Hematopoietic multipotent progenitor cell treated with erythropoietin and hydrocortisone succinate and interleukin-3 and kit ligand, for 15 days (in vitro differentiated cells): ENCODE results near the gene YWHAB.
"Not testable (repeated sequence)": the region's sequence is repeated elsewhere in the genome, so short reads cannot be mapped to it uniquely, and the experiment has no call there.

Experiments used
- DNase-seq: peaks from one replicate; pipeline ENCODE4 v3.0.0-alpha.2; 2015; ENCODE audit warnings: low spot score

YWHAB gene

DNA sequence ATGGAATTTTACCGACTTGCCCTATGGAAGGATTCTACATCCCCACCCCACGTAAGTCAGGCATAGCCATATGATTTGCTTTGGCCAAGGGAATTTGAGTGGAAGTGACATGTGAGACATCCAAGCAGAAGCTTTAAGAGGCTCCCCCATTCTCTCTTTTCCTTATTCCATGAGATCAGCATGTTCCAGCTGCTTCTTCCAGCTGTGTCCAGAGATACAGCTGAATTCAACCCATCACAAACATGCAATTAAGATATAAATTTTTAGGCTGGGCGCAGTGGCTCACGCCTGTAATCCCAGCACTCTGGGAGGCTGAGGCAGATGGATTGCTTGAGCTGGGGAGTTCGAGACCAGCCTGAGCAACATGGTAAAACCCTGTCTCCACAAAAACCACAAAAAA lies 16.0 kb upstream of the YWHAB start:
- no peak for DNase-seq

DNA sequence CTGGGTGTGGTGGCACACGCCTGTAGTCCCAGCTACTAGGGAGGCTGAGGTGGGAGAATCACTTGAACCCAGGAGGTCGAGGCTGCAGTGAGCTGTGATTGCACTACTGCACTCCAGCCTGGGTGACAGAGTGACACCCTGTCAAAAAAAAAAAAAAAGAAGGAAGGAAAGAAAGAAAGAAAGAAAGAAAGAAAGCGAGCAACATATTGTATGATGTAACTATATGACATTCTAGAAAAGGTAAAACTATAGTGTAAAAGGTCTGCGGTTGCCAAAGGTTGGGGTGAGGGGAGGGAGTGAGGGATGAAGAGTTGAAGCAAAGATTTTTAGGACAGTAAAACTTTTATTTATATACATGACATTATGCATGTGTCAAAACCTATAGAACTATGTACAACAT lies 3.1 kb upstream of the YWHAB start:
- DNase-seq = not testable (repeated sequence)

DNA sequence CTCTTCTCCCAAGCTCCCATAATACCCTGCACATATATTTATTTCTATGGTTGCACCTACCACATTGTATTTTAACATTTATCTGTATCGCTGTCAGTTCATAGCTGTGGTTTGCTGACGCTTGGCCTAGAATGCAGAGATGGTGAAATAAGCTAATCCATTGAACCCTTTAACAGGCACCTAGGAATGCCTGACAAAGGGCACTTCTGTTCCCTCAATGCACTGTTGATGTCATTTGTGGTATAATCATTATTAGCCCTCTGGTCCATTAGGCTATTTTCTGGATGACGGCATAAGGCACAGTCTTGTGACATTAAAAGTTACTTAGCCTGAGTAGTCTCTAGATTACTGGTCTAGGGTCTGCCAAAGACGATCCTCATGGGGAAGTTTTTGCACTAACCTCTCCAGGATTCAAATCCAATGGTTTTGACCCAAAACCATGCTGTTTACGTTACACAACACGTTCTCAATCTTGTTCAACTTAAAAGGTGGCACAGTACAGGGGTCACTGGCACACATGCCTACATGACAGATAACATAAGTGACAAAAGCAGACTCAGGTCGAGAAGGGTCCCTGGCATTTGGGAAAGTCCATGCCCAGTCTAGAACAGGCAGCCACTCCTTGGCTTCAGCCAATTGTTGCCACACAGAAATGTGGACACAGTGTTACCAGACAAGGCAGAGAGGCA lies 2.1 kb upstream of the YWHAB start:
- DNase-seq = no peak

DNA sequence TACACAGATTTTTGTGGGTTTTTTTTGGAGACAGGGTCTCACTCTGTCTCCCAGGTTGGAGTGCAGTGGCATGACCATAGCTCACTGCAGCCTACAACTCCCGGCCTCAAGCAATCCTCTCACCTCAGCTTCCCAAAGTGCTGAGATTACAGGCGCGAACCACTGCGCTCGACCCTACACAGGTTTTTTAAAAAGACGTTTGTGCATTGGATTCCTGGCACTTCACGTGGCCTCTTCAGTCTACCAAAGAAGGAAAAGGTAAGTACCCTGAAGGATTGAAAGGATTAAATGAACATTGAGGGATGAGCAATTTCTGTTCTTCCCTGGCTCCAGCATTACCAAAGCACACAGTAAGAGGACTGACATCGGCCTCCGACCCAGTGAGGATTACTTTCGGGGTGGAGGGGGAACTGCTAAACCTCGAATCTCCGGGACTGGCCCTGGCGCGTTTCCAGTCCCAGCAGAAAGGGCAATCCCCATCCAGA lies 556 bp upstream of the YWHAB start:
- no peak for DNase-seq

DNA sequence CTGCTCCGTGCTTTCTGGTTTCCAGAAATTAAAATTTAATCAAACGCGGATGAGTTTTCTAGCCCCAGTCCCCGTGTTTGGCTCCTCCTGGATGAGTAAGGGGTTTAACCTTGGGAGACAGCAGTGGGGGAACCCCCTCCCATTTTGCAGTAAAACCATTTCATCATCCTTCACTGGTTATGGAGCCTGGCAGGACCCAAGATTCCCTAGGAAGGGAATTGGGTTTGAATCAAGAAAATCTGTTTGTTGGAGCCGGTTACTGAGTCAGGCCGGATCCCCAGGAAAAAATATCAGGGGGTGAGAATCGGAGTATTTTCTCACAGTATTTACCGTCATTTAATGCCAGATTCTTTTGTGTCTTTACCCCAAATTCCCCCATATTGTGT lies 754 bp downstream of the YWHAB start:
- DNase-seq = no peak

DNA sequence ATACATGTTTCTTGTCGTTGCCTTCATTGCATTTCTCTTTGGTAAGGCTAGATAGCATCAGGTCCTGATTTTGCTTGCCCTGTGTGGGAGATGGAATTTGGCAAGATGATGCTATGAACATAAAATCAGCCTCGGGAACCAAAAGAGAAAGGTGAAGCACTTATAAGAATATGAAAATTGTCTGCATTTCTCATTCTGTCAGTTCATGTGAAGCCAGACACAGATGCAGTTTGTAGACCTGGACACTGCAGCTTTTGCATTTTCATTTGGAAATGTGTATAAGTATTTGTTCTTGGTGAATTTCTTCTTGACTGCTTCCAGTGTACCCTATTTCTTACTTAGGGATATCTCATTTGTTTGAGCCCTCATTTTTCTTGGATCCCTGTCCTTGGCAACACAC lies 1.3 kb downstream of the YWHAB start:
- DNase-seq = no peak

DNA sequence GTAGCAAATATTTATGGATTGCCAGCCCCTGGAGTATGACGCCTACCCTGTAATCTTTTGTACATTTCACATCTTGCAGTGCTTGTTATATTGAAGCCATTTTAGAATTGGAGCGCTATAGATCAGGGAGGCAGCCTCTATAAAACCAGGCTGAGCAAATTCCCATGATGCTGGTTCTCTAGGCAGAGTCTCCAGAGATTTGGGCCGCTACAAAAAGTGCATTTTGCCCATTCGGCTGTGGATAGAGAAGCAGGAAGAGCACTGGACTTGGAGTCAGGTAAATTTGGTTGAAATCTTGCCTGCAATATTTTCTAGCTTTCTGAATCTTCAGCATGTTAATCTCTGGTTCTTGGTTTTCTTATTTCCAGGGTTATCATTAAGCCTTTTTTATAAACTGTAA lies 2.0 kb downstream of the YWHAB start:
- DNase-seq = no peak

DNA sequence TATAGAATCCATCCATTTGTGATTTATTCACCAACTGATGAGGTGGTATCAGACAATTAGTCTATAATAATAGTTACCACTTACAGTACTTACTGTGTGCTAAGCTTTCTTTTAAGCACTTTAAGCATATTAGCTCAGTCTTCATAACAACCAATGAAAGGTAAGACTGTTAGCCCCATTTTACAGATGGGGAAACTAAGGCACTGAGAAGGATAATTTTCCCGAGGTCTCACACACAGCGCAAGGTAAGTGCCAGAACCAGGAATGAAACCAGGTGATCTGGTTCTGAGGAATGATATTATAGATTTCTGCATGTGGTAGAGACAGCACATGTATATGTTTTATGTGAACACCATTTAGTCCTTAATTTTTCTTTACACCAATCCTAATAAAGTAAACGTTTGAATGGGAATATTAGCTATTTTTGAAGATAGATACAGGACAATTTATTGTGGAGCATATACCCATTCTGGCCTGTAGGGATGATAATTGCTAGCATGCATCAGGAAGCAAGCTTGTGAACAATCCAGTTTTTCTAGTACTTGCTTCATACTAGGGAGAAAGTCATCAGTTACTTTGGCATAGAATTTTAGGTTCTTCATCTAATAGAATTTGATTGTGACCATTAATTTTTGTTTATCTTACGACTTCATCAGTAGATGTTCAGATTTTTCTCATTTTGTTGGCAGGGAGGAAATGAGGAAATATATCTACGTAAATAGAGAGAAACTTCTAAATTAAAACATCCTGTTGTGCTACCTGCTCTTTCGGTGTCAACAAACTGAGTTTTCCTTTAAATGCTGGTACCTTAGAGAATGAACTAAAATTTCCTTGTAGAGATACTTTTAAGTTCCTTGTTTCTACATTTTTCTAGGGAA lies 3.0 kb downstream of the YWHAB start:
- DNase-seq = no peak

DNA sequence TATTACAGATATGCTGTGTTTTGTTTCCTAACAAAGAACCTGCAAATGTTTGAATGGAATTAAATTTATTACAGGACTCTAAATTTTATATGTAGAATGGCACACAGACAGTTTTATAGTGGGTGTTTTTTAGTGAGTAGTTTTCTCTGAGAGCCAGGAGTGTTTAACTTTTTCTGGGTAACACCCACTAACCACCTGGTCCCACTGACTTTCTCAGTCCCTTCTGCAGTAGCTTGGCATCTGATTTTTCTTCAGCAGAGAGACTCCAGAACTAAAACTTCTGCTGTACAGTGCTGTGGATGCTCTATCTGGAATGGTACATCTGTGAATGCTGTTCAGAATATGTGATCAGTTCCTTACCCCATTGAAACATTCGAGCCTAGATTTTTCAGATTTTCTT lies 6.3 kb downstream of the YWHAB start:
- no peak for DNase-seq

DNA sequence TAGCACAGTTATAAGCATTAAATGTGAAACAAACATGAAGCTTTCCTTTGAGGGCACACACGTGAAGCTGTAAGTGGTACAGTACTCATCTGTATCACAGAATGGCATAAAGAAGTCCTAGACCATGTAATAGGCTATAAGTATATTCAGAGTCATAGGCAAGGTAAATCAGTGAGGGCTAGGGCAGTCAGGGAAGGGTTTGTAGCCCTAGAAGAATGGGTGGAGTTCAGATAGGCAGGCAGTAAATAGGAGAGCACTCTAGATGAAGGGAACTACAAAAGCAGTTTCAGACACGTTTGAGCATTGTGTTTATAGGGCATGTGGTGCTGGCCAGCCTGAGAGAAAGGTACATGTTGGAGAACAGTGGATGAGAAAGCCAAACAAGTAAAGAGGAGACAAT lies 9.5 kb downstream of the YWHAB start:
- DNase-seq = no peak

DNA sequence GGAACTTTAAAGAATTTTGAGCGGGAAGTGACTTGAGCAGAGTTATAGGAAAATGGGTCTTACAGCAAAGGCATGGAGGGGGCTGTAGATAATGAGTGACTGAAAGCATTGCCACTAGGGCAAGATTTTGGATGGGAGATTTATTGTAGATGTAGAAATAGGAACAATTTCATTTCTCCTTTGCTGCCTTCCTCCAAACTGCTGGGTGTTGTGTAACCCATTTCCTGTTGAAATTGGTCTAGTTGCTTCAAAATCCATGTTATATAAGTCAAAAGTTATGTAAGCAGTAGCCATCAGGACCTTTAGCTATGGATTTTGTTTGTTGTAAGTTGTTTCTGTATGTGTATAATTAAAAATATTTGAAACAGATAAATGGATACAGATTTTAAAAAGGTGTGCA lies 11.1 kb downstream of the YWHAB start:
- DNase-seq = no peak

DNA sequence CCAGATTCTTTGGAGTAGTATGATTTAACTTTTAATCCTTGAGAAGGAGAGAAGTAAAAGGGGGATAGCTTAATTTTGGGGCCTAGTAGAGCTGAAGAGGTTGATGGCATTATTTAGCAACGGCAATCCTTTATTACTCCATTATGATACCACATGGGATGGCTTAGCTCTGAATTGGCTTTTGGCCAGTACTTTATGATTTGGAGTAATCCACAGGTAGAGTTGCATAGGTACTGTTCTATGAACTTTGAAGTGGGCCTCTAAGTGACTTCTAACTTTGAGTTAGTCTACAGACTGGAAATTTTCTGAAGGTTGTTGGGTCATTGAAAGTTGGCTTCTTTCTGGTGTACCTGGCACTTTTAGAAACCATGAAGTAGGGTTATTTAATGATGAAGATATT lies 11.6 kb downstream of the YWHAB start:
- no peak for DNase-seq

DNA sequence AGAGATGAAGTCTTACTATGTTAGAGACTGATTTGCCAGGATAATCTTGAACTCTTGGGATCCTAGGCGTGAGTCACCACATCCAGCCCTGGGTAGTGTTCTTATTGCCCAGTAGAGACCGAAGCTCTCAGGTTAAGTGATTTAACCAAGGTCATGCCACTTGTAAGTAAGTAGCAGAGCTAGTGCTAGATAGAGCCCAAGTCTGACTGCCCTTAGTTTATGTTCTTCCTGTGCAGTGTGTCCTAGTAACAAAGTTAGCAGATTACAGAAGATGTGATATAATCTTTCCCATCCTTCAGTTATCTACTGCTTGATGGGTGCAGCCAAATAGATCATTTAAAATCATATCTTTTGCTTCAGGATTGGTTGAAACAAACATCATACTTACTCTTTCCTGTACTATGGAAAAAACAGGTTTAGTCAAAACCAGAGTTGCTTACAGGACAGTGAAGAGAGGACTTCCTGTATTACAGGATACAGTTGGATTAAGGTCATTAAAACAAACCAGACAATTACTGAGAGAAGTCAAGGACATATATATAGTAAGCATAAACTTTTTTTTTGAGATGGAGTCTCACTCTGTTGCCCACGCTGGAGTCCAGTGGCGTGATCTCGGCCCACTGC lies 14.8 kb downstream of the YWHAB start:
- no peak for DNase-seq

DNA sequence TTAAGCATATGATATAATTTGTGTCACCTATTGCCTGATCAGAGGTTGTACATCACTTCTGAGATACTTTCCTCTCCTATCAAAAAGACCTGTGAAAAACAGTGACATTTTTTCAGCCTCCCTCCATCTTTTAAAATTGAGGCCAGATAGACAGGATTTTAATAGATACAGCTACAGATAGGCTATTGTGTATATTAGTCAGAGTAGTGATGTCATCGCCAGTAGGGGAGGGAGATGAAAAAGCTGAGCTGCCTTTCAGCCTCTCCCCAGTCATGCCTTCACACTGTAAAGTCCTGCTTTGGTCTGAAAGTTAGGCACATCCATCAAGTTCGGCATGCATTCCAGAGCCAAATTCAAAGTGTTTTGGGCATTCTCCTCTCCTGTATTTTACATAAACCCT lies 16.5 kb downstream of the YWHAB start:
- no peak for DNase-seq

DNA sequence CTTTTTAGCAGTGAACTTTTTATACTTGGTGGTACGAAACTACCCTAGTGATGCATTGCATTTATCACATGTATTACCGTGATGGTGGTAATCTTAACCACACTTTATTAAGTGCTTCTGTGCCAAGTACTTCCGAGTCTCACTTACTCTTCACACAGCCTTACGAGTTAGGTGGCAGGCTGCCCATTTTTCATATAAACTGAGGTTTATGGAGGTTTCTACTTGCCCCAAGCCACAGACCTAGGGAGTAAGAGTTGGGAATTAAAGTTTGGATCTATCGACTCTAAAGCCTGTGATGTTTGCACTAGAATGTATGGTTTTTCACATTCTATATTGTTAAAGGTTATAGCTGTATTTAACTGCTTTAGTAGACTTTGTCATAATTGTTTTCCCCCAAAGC lies 18.9 kb downstream of the YWHAB start:
- no peak for DNase-seq

DNA sequence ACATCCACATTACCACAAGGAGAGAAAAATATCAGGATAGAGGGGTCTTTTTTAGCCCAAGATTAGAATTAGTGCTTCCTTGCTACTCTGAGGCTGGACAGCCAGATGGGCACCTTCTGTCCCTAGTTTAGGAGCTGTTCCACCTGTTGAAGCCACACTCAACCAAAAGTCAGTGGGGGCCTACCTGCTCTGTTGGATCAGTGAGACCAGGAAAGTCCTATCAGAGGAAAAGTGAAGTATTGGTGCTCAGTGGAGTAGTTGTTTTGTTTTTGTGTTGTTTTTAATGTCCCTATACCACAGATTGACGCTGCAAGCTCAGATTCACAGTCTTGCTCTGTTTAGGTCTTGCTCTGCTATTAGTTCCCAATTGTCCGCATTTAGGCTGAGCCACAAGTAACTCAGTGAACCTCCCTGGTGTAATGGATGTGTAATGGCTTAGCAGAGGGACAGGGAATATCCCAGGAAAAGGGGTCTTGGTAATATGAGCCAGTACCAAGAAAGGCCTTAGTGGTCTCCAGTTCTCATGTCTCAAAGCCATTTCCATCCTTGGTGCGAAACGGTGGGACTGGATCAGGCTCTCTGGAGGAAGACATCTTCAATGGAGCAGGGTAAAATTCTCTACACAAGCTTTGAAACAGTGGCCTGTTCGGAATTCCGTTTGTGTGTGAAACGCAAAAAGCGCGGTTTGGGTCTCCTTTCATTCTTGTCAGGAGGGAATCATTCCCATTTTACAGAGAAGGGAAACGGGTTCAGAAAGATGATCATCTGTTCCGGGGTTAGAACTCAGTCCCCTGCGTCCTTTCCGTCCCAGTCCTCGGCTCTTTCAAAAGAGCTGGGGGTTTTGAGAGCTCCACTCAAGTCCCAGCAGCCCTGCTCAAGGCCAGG lies 23.7 kb downstream of the YWHAB start:
- DNase-seq = no peak

DNA sequence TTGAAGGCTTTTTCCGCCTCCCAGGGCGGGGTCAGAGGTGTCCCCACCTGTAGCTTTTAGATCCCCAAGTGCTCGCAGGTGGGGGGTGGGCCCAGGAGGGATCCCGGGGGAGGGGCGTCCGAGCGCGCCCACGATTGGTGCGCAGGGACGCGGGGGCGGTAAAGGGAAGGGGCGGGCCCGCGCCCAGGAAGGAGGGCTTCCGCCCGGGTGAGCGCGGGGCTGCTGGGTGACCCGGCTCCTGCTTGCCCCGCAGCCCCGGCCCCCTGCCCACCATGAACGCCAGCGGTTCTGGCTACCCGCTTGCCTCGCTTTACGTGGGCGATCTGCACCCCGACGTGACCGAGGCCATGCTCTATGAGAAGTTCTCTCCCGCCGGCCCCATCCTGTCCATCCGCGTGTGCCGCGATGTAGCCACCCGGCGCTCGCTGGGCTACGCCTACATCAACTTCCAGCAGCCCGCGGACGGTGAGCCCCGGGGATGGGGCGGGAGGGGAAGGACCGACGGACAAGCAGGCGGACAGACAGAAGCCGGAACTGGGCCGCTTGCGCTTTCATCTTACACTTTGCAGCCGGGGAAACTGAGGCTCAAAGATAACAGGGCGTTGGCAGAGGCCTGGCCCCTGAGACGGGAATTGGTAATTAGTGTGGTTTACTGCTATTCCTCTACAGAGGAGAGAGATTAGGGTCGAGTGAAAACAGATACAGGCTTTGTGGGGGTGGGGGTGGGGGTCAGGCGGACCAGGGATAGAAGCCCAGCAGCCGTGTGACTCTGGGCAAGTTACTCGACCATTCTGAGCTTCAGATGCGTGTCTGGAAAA lies 24.6 kb downstream of the YWHAB start, which contains the start of gene PABPC1L:
Gene PABPC1L, plus strand, starts transcription at position 189 of the 818 bp plus-strand sequence. Its CDS starts 84 bp downstream, at position 273.
- DNase-seq = no peak

DNA sequence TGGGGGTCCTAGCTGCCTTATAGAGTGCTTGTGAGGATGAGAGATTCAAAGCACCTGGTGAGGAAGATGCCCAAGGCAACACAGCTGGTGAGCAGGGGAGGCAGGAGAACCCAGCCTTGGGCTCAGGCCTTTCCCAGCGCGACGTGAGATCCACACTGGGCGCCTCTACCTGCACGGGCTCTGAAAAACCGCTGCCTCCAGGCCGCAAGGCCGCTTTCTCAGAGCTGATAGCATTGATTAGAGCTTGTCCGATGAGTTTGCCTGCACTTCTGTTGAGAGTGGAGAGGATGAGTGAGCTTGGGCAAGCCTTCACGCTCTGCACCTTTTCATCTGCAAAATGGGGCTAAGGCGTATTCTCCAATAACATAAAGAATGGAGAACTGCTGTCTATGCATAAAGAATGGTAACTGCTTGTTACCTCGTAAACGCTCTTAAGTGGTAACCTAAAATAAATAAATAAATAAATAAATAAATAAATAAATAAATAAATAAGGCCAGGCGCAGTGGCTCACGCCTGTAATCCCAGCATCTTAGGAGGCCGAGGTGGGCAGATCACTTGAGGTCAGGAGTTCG lies 25.3 kb downstream of the YWHAB start:
- no peak for DNase-seq

DNA sequence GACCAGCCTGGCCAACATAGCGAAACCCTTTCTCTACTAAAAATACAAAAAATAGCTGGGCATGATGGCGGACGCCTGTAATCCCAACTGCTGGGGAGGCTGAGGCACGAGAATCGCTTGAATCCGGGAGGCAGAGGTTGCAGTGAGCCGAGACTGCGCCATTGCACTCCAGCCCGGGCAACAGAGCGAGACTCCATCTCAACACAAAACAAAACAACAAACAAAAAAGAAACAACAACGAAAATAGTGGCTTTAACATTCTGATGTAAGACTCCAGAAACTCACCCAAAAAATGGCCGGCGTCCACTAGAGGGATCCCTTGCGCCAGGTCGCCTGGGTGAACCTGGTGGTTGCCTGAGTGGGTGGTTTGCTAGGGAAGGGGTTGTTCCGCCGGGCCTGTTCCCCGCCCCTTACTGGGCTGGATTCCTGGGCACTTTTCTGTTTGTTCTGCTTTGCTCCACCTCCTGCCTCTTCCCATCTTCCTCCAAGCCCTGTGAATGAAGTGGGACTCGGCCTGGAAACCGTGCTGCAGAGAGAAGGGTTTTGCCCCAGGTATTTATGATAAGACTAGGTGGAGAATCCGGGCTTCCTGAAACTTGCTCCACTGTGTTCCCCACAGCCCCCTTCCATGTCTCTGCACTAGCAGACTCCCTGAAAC lies 25.9 kb downstream of the YWHAB start:
- DNase-seq = peak; percentile 57

DNA sequence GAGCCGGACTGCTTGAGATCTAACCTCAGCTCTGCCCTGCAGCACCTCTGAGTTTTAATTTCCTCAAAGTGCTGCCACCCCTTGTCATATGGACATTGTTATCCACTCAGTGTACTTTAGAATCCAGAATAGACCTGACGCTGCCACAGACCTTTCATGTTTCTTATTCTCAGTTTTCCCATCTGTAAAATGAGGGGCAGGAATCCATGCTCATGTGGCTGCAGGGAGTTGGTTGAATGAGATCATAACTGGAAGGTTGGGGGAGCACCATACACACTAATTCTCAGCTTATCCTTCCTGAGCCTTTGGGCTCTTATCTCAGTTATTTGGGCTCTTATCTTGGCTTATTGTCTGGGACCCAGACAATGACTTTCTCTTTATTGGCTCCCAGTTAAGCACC lies 26.7 kb downstream of the YWHAB start:
- no peak for DNase-seq
